DMS153 treated with DMSO at 0.1 percent for 48 hours (cell line): ENCODE results near the gene ARRB1.
"Not testable (repeated sequence)": the region's sequence is repeated elsewhere in the genome, so short reads cannot be mapped to it uniquely, and the experiment has no call there.

Source experiments
- DNase-seq: peaks from one replicate; lab custom pipeline; 2025; ENCODE audit not compliant: unreplicated experiment; lab: John Stamatoyannopoulos, UW

The ARRB1 gene

GRCh38 chr11:75351541-75351790, at the start of gene ARRB1:
Gene ARRB1 (minus strand): TSS chr11:75351661. CDS start chr11:75351607, 54 bp downstream.
- peak; percentile 4 for DNase-seq

DNA sequence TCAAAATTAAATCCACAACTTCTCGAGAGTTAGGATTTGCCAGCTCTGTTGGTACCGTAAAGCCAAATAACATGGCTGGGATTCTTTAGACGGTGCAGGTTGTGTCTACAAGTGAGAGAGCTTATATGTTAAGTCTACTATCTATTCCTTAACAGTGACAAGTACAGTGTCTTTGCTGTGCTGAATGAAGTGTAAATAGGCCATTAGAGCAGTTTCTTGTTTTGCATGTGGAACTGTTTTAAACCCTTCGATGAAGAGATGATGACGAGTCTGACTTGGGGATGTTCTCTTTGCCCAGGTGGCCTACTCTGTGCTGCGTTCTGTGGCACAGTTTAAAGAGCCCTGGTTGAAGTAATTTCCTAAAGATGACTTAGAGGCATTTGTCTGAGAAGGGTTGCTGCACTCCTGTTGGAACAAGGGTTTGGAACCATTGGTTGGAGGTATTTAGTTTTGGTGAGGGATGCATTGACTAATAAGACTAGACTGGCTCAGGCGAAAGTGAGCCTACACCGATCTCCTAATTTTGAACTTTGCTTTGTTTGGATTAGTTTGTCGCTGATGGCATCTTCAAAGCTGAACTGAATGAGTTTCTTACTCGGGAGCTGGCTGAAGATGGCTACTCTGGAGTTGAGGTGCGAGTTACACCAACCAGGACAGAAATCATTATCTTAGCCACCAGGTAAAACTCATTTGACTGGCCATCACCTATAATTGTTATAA, 48.8 kb upstream of the ARRB1 start:
- no peak for DNase-seq

DNA sequence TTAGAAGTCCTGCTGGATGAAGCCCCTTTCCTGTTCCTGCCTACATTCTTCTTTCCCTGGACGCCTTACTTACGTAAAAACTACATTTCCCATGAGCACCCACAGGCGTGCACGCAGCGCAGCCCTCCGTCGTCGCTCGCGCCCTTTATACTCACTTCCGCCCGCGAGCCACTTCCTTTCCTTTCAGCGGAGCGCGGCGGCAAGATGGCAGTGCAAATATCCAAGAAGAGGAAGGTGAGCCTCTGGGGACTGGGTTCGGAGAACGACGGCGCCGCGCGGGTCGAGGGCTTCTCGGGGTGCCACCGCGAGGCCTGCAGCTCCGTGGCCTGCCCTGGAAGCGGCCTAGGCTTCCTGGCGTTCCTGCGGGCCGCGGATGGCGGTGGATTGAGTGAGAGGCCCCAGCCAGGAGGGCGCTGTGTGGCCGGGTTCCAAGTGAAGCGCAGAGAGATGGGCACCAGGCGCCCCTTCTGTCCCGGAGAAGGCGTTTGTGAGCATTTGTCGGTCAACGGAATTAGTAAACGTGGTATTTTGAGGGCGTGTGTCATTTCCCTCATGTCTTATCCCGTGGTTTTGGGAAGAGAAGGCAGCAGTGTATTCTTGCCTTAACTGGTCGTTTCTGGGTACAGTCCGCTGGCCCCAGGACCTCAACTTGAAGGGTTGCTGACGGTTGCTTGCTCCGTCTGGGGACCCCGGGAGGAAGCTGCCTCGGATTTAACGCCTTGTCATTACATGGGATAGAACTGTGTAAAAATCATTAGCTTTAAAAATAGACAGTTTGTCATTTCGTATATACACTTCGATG, 48.1 kb upstream of the ARRB1 start, which contains the start of gene RPS3:
RPS3 (plus strand) TSS at position 175 of the 802 bp plus-strand sequence; CDS start at position 205, 30 bp downstream.
- DNase-seq: peak; percentile 85

- DNase-seq: no peak
Measured at GRCh38 chr11:75398906-75399305, 47.4 kb upstream of the ARRB1 start.

- DNase-seq: no peak
Measured at GRCh38 chr11:75394085-75394840, 42.8 kb upstream of the ARRB1 start.

GRCh38 chr11:75389925-75390324, 38.5 kb upstream of the ARRB1 start:
- no peak for DNase-seq

GRCh38 chr11:75389276-75389605, 37.8 kb upstream of the ARRB1 start:
- no peak for DNase-seq

DNA sequence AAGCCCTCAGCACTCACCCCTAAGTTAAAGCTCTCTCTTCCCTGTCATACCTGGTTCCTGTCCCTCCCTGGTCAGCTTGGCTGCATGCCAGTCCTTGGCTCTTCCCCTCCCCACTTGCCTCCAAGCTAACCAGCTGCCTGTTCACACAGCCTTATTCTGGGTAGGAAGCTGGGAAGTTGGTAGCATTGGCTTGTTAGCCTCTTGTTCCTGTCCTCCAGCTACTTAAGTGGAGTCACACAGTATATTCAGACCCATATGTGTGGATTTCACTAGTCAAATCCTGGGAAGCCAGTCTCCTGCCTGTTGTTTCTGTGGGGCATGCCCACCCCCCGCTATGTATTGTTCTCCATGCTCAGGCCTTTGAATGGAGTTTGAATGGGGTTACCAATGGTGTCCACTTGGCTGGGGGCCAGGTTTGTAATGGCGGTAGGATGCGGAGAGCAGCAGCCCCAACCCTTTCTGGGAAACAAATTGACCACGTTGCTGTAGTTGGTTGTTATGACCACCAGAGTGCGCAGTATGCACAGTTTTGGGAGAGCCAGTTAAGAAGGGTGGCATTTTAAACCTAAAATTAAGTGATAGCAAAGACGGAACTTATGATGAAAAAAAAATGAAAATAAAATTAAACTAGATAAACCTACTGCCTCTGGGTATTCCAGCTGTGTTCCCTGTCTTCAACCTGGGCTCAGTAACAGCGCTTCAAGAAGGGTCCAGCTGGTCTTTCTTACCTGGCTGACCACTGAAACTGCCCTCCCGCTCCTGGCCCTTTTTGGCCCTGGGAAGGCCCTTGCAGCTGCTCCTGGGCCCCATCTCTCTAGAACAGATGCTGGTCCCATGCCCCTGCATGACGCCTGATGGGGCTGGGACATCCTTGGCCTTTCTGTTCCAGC, 37.2 kb upstream of the ARRB1 start:
- DNase-seq: peak; percentile 89

- DNase-seq: no peak
Measured at GRCh38 chr11:75387736-75388294, 36.4 kb upstream of the ARRB1 start.

- DNase-seq: no peak
Measured at GRCh38 chr11:75386942-75387630, 35.6 kb upstream of the ARRB1 start.

- DNase-seq: peak; percentile 57
Measured at GRCh38 chr11:75384438-75385080, 33.1 kb upstream of the ARRB1 start.

DNA sequence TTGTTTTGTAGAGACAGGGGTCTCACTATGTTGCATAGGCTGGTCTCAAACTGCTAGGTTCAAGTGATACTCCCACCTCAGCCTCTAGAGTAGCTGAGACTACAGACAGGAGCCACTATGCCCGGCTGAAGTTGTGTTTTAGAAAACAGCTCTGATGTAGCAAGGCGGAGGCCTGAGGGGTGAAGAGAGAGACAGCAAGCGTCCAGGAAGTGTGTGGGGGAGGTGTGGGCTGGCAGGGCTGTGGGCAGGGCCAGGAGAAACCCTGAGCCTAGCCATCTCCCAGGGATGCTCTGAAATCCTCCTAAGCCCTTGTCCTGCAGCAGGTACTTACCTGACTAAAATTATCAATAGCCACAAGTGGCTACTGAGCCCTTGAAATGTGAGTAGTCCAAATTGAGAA, 31.8 kb upstream of the ARRB1 start:
- no peak for DNase-seq

GRCh38 chr11:75380716-75381420, 29.4 kb upstream of the ARRB1 start:
- no peak for DNase-seq

- DNase-seq: no peak
Measured at GRCh38 chr11:75380245-75380644, 28.8 kb upstream of the ARRB1 start.

GRCh38 chr11:75378776-75379175, 27.3 kb upstream of the ARRB1 start:
- DNase-seq: not testable (repeated sequence)

GRCh38 chr11:75376175-75376574, 24.7 kb upstream of the ARRB1 start:
- DNase-seq: no peak

GRCh38 chr11:75375626-75376025, 24.2 kb upstream of the ARRB1 start:
- no peak for DNase-seq

DNA sequence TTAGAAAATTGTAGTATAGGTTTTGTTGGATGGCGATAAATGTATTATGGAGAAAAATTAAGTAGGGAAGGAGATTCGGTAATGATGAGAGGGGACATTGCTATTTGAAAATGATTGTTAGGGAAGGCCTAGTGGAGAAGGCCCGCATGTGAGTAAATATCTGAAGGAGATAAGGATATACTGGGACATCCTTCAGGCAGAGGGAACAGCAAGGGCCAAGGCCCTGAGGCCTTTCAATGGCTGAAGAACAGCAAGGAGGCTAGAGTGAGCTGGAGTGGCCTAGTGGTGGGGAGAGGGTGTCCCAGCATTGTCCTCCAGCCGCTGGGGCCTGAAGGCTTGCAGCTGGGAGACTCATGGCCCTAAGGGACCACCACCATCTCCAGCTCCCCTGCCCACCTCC, 23.2 kb upstream of the ARRB1 start:
- no peak for DNase-seq

- DNase-seq: no peak
Measured at GRCh38 chr11:75373201-75373600, 21.7 kb upstream of the ARRB1 start.
